GM10266 (cell line): ENCODE results near the gene NDUFS8.

Source experiments
- DNase-seq: peaks from one replicate; pipeline ENCODE4 v3.0.0; 2012; ENCODE audit errors: extremely low spot score
- CTCF ChIP-seq: IDR thresholded peaks from 2 replicates; pipeline ENCODE4 v1.5.1; 2012; ENCODE audit warnings: mild to moderate bottlenecking, low read depth; ENCODE audit not compliant: control insufficient read depth, insufficient read depth; ENCODE audit errors: missing control alignments

The NDUFS8 gene

GRCh38 chr11:68022531-68022930, 8.0 kb upstream of the NDUFS8 start:
- no peak for DNase-seq
- no peak for TF ChIP-seq CTCF

GRCh38 chr11:68024508-68024907, 6.0 kb upstream of the NDUFS8 start:
- DNase-seq = no peak
- TF ChIP-seq CTCF = no peak

GRCh38 chr11:68025047-68025446, 5.4 kb upstream of the NDUFS8 start:
- TF ChIP-seq CTCF = no peak

GRCh38 chr11:68026391-68027105, 3.9 kb upstream of the NDUFS8 start:
- DNase-seq = no peak
- TF ChIP-seq CTCF = no peak

More at GRCh38 chr11:68025047-68025446, 5.4 kb upstream of the NDUFS8 start:
- no peak for DNase-seq

- DNase-seq = no peak
- no peak for TF ChIP-seq CTCF
These were observed 2.8 kb upstream of the NDUFS8 start for GRCh38 chr11:68027667-68028066.

- no peak for DNase-seq
- no peak for TF ChIP-seq CTCF
These were observed 1.5 kb upstream of the NDUFS8 start for GRCh38 chr11:68028802-68029545.

GRCh38 chr11:68031144-68031464, 623 bp downstream of the NDUFS8 start:
- TF ChIP-seq CTCF = no peak
- no peak for DNase-seq
